Muscle layer of duodenum (tissue), 2 donors: Measurements from ENCODE around the gene EPHA8.

Source experiments
- H3K27ac ChIP-seq: one replicate; pipeline ENCODE4 v1.7.0; 2013; ENCODE audit warnings: mild to moderate bottlenecking, low read length
- H3K27me3 ChIP-seq: one replicate; pipeline ENCODE4 v1.7.0; 2013; ENCODE audit warnings: low read depth, mild to moderate bottlenecking, control low read depth, low read length
- H3K36me3 ChIP-seq, 2 donors: one replicate each; pipeline ENCODE4 v1.7.0; 2013; ENCODE audit warnings: low read length in 2 of 2, control low read depth in 1 of 2, mild to moderate bottlenecking in 1 of 2; ENCODE audit not compliant: insufficient read depth in 2 of 2, control insufficient read depth in 1 of 2
- H3K4me1 ChIP-seq, 2 donors: one replicate each; pipeline ENCODE4 v1.7.0; 2013; ENCODE audit warnings: low read length in 2 of 2, mild to moderate bottlenecking in 2 of 2, control low read depth in 1 of 2, moderate library complexity in 1 of 2; ENCODE audit not compliant: insufficient read depth in 2 of 2, control insufficient read depth in 1 of 2
- H3K4me3 ChIP-seq, 2 donors: one replicate each; pipeline ENCODE4 v1.7.0; 2013; ENCODE audit warnings: low read length in 2 of 2, low read depth in 1 of 2, mild to moderate bottlenecking in 1 of 2
- H3K9me3 ChIP-seq, 2 donors: one replicate each; pipeline ENCODE4 v1.7.0; 2013; ENCODE audit warnings: low read length in 2 of 2, control low read depth in 1 of 2, mild to moderate bottlenecking in 1 of 2; ENCODE audit not compliant: control insufficient read depth in 1 of 2
- donor health status: healthy.

Gene EPHA8

DNA sequence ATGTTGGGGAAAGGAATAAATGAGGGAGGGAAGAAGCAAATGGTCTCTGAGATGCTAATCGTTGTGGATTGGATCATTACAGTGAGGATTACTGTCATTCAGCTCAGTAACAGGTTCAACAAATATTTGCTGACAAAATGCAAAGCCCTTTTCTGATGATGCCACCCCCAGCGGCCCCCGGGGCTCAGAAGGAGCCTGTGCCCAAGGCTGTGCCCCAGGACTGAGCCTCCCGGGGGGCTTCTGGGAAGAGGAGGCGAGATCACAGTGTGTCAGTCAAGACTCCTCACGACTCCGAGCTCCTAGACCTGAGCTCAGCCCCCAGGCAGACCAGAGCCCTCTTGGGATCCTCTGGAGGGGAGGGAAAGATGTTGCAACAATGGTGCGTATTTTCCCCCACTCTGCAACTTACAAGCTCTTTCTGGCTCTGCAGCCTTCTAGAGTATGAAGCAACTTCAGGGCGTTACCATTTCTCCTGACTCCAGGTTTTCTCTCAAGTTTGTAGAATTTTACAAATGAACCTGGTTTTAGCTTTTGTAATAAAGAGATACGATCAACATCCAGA is 20.8 kb downstream of the EPHA8 start:
- no peaks in the 10 kb centered on the region for H3K4me1 ChIP-seq
- H3K4me3 ChIP-seq: no peak overlapping the region
- H3K27me3 ChIP-seq: no peaks in the 10 kb centered on the region
- no peak overlapping the region for H3K27ac ChIP-seq
- no peaks in the 10 kb centered on the region for H3K9me3 ChIP-seq
- H3K36me3 ChIP-seq: no peaks in the 10 kb centered on the region

DNA sequence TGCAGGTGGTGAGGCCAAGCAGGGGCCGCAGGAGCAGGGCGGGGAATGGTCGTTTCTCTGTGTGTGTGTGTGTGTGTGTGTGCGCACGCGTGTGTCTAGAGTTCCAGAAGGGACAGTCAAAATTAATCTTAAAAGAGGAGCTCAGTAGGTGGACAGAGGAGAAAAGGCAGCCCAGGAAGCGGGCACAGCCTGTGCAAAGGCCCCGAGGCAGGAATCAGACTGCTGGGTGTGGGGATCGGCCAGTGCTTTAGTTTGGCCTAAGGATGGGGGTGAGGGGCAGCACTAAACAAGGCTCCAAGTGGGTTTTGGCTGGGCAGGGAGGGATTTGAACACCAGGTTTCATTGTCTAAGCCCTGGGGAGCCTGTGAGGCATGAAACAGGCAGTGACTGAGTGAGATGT is 21.7 kb downstream of the EPHA8 start:
- H3K27me3 ChIP-seq: no peaks in the 10 kb centered on the region
- no peak overlapping the region for H3K27ac ChIP-seq
- no peak overlapping the region for H3K4me3 ChIP-seq
- H3K4me1 ChIP-seq: no peaks in the 10 kb centered on the region
- no peaks in the 10 kb centered on the region for H3K36me3 ChIP-seq
- H3K9me3 ChIP-seq: no peaks in the 10 kb centered on the region

DNA sequence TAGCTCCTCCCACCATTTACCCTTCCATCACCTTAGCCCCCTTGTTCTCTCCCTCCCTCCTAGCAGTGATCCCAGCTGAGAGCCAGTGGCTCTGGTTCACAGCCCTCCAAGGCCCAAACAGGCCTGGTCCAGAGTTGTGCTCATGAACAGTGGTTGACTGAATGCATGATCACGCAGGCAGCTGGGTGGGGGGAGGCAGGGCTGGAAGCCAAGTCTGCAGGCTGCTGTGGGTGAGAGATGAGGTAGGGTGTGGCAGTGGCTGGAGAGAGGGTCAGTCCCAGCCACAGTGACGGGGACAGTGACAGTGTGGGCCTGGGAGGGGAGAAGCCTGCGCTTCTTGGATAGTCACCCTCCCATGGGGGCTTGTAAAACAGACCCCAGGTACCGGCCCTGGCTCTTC is 22.2 kb downstream of the EPHA8 start:
- no peak overlapping the region for H3K27ac ChIP-seq
- H3K4me1 ChIP-seq: no peaks in the 10 kb centered on the region
- no peak overlapping the region for H3K4me3 ChIP-seq
- H3K9me3 ChIP-seq: no peaks in the 10 kb centered on the region
- H3K27me3 ChIP-seq: no peaks in the 10 kb centered on the region
- H3K36me3 ChIP-seq: no peaks in the 10 kb centered on the region

DNA sequence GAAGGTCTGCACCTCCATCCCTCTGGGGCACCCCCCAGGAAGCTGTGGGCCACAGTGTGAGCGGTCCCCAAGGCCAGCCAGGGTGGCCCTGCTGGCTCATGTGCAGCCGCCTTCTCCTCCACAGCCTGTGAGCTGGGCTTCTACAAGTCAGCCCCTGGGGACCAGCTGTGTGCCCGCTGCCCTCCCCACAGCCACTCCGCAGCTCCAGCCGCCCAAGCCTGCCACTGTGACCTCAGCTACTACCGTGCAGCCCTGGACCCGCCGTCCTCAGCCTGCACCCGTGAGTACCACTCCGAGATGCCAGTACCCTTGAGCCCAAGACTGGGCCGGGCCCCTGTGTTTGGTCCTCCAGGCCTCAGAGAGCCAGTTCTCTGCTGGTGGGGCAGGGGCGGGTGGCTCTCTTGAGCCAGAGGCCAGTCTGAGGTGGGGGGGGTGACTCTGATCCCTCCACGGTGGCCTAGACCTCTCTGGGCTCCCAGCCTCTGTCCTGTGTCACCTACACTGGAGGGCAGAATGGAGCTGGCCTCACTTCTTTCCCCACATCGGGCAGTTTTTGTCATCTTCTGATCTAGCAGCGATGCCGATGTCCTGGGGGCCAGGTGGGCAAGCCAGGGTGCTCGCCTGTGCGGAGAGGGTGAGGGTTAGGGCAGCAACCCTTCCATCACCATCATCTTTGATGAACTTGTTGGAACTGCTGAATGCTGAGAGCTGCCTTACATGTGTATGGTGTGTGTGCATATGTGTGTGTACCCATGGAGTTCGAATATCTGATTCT is 23.3 kb downstream of the EPHA8 start:
- Histone ChIP-seq H3K27me3 (no peaks in the 10 kb centered on the region), H3K27ac (no peak overlapping the region), H3K4me3 (no peak overlapping the region), H3K4me1 (no peaks in the 10 kb centered on the region), H3K36me3 (no peaks in the 10 kb centered on the region), H3K9me3 (no peaks in the 10 kb centered on the region)

DNA sequence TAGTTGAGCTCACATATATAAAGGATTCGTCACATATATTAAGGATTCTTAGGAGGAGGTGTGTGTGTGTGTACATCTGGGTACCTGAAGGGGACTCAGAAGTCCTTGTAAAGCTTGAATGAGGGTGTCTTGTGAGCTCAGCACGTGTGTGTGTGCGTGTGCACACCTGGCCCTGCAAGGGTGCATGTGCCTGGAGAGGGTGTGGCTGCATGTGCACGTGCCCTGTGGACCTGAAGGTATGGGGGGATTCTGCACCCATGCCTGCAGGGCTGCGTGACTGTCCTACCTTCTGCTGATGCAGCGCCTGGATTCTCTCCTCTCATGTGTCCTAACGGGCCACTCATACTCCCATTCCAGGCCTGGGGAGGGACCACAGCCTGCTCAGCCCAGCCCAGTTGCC is 24.0 kb downstream of the EPHA8 start:
- Histone ChIP-seq H3K27me3 (peaks cover 5% of the 10 kb centered on the region), H3K4me3 (no peak overlapping the region), H3K4me1 (no peaks in the 10 kb centered on the region), H3K36me3 (no peaks in the 10 kb centered on the region), H3K9me3 (no peaks in the 10 kb centered on the region), H3K27ac (no peak overlapping the region)

DNA sequence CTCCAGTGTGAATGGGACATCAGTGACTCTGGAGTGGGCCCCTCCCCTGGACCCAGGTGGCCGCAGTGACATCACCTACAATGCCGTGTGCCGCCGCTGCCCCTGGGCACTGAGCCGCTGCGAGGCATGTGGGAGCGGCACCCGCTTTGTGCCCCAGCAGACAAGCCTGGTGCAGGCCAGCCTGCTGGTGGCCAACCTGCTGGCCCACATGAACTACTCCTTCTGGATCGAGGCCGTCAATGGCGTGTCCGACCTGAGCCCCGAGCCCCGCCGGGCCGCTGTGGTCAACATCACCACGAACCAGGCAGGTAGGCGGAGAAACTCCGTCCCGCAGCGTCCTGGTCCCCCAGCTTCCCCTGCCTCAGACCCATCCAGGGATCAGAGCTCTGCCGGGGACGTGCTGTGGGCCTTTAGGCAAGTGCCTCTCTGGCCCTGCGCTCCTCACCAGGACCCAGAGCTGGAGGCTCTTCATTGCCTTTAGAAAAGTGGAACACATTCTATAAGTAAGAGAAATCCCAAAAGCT is 25.7 kb downstream of the EPHA8 start:
- Histone ChIP-seq H3K4me3 (no peak overlapping the region), H3K27ac (no peak overlapping the region), H3K36me3 (no peaks in the 10 kb centered on the region), H3K4me1 (no peaks in the 10 kb centered on the region), H3K9me3 (no peaks in the 10 kb centered on the region), H3K27me3 (peaks cover 16% of the 10 kb centered on the region)

DNA sequence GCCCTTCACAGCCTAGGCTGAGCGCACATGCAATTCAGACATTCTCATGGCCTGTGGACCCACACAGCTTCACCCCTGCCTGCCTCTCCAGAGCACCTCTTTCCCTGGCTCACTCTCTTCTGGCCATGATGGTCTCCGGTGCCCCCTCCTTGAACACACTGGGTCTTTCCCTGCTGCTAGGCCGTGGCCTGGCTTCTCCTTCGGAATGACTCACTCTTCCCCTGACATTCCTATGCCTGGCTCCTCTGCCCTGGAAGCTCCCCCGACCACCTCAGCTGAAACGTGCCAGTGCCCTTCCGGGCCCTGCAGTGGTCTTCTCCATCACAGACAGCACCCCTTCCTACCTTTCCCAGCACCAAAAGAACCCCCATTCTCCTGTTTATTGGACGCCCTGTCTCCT is 28.3 kb downstream of the EPHA8 start:
- Histone ChIP-seq H3K27me3 (peaks cover 22% of the 10 kb centered on the region), H3K27ac (no peak overlapping the region), H3K4me1 (no peaks in the 10 kb centered on the region), H3K36me3 (no peaks in the 10 kb centered on the region), H3K4me3 (no peak overlapping the region), H3K9me3 (no peaks in the 10 kb centered on the region)

DNA sequence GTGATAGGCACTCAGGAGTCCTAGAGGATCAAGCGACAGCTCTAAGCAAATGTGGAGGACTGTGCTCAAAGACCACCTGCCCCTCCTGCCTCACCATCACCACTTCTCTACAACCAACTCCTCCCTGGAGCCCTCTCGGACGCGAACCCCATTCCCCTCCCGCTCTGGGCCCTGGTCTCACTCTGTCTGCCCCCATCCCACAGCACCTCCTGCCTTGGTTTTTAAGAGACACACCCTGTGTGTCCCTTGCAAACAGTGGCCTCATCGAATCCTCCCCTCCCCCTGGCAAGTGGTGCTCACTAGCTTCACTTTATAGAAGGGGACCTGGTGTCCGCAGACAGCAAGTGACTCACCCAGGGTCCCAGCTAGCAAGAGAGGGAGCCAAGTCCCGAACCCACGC is 28.8 kb downstream of the EPHA8 start:
- Histone ChIP-seq H3K4me3 (no peak overlapping the region), H3K27me3 (peaks cover 22% of the 10 kb centered on the region), H3K36me3 (no peaks in the 10 kb centered on the region), H3K27ac (no peak overlapping the region), H3K4me1 (no peaks in the 10 kb centered on the region), H3K9me3 (no peaks in the 10 kb centered on the region)

DNA sequence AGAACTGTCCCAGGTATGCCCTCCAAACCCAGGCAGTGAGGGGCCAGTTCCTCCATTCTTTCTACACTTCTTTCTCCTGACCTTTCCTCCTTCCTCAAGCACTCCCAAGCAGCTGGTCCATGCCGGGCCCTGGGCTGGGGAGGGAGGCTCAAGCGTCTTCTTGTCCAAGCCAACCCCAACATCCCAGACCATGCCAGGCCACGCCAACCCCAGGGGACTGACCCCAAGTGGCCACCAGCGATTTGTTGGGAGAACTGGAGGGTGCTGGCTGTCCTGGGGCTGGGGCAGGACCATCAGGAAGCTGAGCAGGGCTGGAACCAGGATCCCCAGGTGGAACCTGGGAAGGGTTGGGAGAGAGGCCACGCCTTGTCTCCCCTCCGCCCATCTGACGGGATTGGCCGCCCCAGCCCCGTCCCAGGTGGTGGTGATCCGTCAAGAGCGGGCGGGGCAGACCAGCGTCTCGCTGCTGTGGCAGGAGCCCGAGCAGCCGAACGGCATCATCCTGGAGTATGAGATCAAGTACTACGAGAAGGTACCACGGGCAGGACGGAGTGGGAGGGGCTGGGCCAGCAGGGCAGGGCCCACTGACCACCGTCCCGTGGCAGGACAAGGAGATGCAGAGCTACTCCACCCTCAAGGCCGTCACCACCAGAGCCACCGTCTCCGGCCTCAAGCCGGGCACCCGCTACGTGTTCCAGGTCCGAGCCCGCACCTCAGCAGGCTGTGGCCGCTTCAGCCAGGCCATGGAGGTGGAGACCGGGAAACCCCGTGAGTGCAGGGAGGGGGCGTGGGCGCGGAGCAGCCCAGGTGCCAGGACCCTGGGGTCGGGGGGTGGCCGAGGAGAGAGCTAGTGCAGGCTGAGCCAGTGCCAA is 29.9 kb downstream of the EPHA8 start:
- H3K27ac ChIP-seq: no peak overlapping the region

DNA sequence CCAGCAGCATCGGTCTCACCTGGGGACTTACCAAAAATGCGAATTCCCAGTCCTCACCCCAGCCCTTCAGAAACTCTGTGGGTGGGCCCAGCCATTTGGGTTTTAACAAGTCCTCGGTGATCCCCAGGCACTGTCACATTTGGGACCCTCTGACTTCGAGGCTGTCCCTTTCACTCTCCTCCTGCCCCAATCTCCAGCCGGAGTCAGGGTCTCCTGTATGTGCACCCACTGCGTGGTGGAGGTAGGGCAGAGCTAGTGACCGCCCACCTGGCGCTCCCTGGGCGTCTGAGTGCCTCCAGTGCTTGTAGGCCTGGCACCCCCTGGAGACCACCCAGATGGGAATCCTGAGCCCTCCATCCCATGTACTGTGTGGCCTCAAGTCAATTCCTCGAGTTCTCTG is 31.1 kb downstream of the EPHA8 start:
- Histone ChIP-seq H3K4me3 (no peak overlapping the region), H3K27ac (no peak overlapping the region), H3K27me3 (peaks cover 22% of the 10 kb centered on the region), H3K9me3 (no peaks in the 10 kb centered on the region), H3K4me1 (no peaks in the 10 kb centered on the region), H3K36me3 (no peaks in the 10 kb centered on the region)

More for the DNA sequence above, 29.9 kb downstream of the EPHA8 start:
- Histone ChIP-seq H3K4me1 (no peaks in the 10 kb centered on the region), H3K4me3 (no peak overlapping the region), H3K36me3 (no peaks in the 10 kb centered on the region), H3K9me3 (no peaks in the 10 kb centered on the region), H3K27me3 (peaks cover 22% of the 10 kb centered on the region)

DNA sequence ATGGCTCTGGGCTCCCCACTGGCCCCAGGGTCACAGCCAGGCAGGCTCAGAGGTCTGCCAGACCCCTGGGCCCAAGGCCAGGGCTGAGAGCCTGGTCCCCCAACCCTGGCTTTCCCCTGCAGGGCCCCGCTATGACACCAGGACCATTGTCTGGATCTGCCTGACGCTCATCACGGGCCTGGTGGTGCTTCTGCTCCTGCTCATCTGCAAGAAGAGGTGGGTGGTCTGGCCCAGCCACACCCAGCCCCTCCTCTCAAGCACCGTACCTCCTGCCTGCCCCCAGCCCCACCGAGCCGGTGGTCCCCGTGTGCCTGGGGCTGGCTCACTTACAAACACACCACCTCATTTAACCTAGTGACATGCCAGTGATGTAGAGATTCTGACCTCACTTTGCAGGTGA is 31.8 kb downstream of the EPHA8 start:
- no peak overlapping the region for H3K27ac ChIP-seq
- H3K9me3 ChIP-seq: no peaks in the 10 kb centered on the region
- H3K27me3 ChIP-seq: peaks cover 22% of the 10 kb centered on the region
- H3K36me3 ChIP-seq: no peaks in the 10 kb centered on the region
- no peak overlapping the region for H3K4me3 ChIP-seq
- H3K4me1 ChIP-seq: no peaks in the 10 kb centered on the region
